ENCODE data around the gene KANK4.

Gene KANK4

DNA sequence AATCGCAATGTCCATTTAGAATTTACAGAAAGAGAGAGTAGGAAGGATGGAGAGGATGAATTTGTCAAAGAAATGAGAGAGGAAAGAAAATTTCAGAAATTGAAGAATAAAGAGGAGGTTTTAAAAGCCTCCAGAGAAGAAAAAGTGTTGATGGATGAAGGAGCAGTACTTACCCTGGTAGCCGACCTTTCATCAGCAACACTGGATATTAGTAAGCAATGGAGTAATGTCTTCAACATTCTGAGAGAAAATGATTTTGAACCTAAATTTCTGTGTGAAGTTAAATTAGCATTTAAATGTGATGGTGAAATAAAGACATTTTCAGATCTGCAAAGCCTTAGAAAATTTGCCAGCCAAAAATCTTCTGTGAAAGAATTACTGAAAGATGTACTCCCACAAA is 112.0 kb downstream of the KANK4 start:
- DNase-seq (ENCODE audit: low read depth): no peak

DNA sequence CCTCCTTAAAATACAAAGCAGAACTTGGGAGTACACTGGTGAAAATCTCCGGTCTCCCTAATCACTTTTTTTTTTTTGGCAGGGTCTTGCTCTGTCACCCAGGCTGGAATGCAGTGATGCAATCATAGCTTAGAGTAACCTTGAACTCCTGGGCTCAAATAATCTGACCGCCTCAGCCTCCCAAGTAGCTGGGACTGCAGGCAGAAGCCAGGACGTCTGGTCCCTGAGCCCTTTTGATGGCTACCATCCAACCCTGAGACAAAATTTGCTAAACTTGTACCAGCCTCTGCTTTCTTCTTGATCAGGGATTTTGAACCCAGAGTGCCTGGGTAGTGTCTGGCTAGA is 120.5 kb downstream of the KANK4 start:
- DNase-seq (ENCODE audit: low read depth): no peak

GRCh38 chr1:62198069-62198780 is 121.0 kb downstream of the KANK4 start:
- DNase-seq (ENCODE audit: low read depth): no peak

DNA sequence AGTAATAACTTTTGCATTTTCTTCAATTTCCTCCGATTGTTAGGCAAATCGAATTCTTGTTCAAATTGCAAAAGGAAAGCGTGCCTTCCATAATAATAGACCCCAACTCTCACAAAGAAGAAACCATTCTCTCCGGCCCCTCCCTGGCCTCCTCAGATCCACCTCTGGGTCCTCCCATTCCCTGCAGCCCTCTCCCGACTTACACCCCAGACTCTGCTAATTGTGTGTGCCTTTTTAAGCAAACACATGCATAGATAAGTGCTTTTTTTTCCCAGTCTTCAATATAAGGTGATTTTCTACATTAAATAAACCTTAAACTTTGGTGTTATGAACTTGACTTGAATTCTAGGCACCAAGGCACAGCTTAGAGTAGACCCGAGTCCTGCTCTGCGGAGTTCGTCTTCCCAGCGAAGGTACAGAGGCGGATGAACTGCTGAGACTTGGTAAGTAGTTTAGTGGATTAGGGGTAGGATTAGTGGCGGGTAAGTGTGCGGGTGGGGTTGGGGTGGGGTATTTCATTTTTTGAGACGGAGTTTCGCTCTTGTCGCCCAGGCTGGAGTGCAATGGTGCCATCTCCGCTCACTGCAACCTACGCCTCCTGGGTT is 123.0 kb downstream of the KANK4 start:
- no peak for DNase-seq (ENCODE audit: low read depth)

DNA sequence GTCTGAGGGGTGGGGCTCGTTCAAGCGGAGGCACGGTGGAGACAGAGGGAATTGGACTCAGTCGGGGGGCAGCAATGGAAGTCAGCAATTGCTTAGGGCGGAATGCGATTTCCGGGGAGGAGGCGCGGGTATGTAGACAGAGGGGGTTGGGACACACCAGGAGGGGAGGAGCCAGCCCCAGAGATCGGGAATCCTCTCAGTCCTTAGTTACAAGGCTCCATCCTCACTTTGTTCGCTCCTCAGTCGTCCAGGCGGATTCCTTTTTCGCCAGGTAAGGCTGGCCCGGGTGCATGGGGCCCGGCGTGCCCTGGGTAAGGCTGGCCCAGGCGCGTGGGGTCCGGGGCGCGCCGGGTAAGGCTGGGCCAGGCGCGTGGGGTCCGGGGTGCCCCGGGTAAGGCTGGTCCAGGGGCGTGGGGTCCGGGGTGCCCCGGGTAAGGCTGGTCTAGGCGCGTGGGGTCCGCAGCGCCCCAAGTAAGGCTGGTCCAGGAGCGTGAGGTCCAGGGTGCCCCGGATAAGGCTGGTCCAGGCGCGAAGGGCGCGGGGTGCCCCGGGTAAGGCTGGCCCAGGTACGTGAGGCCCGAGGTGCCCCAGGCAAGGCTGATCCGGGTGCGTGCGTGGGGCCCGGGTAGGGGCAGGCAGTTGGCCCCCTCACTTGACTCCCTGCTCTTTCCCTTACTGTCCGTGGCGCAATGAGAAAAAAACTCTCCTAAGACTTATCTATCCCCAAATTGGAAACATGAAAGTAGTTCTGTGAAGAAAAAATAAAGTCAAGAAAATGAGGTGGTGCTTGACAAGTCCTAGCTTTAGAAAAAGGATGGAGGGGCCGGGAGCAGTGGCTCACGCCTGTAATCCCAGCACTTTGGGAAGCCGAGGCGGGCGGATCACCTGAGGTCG is 124.3 kb downstream of the KANK4 start, which contains the start of gene L1TD1:
Gene L1TD1, plus strand, starts transcription at position 199 of the 894 bp plus-strand sequence. CDS start 11,780 bp downstream, outside the sequence.
- DNase-seq (ENCODE audit: low read depth): peak; percentile 3

- DNase-seq (ENCODE audit: low read depth): no peak
Measured at GRCh38 chr1:62188111-62188510, 131.1 kb downstream of the KANK4 start.

GRCh38 chr1:62187548-62187947 is 131.7 kb downstream of the KANK4 start:
- DNase-seq (ENCODE audit: low read depth): no peak

Measured in ELR (cell line).